COLO829 (cell line): ENCODE results near the gene ZFAND4.
"Not testable (repeated sequence)": the region's sequence is repeated elsewhere in the genome, so short reads cannot be mapped to it uniquely, and the experiment has no call there.

ENCODE experiments used
- DNase-seq: peaks from one replicate; pipeline ENCODE4 v3.0.0; 2012; ENCODE audit warnings: low spot score

Gene ZFAND4

DNA sequence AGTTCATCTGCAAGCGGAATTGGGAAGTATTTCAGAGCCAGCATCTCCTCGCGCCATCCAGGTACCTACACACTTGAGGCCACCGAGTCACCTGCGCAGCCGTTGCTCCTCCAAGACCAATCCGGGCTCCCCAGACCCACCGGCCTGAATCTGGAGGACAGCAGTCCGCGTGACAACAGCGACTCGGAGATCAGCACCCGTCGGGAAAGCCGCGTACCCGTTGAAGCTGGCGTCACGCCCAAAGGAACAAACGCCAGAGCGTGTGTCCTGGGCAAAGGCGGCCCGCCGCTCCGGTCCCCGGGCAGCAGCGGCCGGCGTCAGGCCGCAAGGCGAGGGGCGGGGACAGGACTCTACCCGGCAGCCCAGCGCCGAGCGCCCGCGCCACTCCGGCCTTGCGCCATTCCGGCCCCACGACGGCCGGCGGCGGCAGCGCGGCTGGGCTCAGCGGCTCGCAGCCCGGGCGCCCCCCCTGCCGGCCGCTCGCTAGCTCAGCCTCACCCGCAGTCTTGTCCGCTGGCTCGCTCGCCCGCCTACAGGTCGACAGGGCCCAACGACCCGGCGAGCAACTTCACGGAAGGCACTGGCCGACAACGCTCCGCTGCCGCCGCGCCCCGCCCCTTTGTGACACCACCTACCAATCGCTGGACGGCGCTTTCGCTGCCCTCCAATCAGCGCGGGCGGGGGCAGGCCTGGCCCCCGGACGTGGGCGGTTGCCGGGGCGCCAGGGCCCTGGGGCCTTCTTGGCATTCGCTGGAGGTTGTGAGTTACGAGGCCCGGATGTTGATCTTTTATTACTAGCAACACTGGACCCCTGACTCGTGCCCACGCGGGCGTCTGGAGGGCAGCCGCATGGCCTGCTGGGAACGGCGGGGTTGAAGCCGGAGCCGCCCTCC lies at the start of gene ZFAND4:
Gene ZFAND4, minus strand, starts transcription at position 592 of the 893 bp plus-strand sequence. CDS start 9,047 bp downstream, outside the sequence.
- peak; percentile 83 for DNase-seq

DNA sequence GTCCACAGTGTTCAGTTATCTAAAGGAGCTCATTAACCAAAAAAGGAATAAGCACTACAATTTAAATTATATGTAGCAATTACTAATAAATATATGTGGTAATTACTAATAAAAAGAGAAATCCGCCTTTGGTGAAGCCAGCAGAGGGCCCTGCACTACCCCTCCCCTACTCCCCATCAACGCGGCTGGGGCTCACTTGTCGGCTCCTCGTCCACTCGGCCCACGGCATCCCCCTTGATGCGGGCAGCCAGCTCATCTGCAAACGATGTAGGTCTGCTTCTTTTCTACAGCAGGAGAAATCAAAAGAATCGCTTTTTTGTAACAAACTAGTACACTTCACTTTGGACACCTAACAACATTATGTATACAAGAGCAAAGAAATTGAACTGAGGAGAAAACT lies 48.9 kb upstream of the ZFAND4 start:
- DNase-seq = not testable (repeated sequence)

DNA sequence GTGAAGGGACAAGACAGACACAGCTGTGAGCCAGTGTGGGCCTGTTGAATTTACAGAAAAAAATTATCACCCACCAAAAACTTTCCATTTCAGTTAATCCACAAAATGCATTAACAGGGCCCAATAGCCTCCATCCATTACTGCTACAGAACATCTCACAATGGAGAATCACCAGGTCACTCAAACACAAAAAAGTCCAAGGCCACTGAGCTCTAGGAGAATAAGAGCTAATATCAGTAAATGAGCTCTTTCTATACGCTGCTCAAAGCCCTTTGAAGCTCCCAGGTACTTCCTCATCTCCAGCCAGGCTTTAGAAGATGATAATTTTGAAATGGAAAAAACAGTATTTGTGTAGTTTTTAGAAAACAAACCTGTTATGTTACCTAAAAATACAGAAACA lies 45.1 kb upstream of the ZFAND4 start:
- not testable (repeated sequence) for DNase-seq

DNA sequence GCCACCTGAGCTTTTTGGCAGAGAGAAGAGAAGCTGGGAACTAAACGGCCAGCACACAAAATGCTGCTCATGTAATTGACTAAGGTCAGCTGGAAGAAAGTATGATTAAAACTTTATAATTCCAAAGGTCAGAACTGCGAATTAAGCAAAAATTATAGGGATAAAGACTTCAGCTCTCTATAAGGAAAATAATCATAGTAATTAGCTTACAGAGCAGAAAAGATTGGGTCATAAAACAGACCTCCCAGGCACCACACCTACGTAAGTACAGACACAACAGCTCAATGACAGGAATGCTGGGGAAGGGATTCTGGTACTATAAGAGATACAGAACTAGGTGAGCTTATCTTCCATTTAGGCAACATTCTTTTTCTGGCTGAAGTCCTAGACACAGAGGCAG lies 44.5 kb upstream of the ZFAND4 start:
- not testable (repeated sequence) for DNase-seq

DNA sequence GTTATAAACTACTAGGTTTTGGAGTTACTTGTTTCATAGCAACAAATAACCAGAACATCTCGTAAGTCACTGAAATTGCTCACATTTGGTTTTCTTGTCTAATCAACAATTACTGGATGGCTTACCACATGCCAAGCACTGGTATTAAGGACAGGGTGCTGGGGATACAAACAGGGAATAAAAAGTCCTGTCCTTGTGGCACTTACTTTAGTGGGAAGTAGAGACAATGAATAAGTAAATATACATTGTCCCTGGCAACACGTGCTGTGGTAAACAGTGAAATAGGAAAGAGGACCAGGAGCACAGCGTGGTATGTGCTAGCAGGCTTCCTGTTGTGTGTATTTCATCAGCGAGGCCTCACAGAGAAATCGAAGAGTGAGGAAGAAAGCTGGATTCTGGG lies 38.7 kb upstream of the ZFAND4 start:
- DNase-seq = not testable (repeated sequence)

DNA sequence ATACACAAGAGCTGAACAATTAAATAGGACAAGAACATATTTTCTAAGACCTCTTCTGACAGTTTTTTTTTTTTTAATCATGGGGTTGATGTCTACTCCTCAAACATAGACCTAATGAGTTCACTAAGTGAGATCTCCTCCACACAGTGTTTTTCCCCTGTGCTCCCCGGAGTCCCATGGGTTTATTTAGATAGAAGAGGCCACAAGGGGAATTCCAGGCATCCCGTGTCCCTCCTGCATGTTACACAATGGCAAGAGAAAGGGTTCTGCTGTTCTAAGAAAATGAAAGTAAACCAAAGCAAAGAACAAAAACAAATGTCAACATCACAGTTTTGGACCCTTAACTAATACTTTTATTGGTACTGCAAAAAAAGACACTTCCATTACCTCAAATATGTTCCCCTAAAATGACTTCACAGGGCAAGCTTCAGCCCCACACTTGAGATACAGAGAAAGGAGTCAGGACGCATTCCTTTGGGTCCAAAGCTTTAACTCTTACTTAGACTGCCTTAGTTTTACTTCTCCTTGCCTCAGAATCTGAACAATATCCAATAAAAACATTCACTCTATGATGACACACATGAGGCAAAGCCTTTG lies 37.7 kb upstream of the ZFAND4 start:
- DNase-seq = not testable (repeated sequence)

DNA sequence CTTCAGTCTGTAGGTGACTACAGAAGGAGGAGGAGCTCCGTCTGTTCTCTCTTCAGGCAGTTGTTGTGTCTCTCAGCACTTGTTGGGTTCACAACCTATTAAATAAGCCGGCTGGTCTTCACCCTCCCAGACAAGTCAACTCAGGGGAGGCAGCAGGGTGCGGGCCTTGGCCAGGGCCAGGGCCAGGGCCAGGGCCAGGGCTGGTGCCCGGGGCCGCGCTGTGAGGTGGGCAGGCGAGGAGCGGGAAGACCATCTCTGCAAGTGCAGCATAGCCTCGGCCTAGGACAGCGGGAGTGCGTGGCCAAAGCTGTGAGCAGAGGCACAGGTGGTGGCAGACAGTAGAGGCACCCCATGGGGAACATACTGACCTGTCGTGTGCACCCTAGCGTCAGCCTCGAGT lies 5.9 kb upstream of the ZFAND4 start:
- not testable (repeated sequence) for DNase-seq

DNA sequence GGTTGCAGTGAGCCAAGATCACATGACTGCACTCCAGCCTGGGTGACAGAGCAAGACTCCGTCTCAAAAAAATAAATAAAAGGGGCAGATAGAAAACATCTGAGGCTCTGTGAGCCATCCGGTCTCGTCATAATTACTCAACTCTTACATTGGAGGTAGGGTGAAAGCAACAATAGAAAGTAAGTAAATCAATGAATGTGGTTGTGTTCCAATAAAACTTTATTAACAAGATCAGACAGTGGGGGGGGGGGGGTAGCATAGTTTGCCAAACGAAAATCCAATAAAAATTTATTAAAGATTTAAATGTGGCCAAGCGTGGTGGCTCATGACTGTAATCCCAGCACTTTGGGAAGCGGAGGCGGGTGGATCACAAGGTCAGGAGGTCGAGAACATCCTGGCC lies 2.8 kb upstream of the ZFAND4 start:
- no peak for DNase-seq

DNA sequence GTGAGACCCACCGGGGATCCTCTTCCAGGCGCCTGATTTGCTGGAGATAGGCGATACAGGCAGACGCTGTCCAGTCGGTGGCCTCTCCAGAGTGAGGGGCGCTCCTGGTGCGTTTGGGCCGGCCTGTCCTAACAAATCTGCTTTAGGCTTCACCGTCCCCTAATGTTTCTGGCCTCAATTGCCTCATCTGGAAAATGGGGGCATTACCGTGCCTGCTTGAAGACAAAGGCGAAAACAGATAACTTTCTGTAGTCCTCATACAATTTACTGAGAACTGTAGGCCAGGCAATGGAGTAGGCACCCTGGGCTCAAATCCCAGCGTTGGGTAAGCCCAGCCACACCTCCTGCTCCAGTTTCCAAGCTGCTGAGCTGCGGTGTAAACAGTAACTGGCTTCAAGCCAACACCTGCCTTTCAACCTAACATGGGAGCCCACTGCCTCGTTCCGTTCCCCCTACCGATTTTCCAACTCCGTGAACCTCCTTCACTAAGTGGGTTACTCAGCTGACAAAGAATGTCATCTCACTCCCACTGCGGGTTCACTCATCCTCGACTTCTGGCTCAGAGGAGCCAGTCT lies 589 bp upstream of the ZFAND4 start:
- DNase-seq = no peak

DNA sequence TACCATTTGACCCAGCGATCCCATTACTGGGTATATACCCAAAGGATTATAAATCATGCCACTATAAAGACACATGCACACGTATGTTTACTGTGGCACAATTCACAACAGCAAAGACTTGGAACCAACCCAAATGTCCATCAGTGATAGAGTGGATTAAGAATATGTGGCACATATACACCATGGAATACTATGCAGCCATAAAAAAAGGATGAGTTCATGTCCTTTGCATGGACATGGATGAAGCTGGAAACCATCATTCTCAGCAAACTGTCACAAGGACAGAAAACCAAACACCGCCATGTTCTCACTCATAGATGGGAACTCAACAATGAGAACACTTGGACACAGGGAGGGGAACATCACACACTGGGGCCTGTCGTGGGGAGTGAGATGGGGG lies 1.3 kb downstream of the ZFAND4 start:
- DNase-seq = not testable (repeated sequence)

DNA sequence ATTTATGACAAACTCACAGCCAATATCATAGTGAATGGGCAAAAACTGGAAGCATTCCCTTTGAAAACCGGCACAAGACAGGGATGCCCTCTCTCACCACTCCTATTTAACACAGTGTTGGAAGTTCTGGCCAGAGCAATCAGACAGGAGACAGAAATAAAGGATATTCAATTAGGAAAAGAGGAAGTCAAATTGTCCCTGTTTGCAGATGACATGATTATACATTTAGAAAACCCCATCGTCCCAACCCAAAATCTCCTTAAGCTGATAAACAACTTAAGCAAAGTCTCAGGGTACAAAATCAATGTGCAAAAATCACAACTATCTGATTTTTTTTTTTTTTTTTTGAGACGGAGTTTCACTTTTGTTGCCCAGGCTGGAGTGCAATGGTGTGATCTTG lies 2.7 kb downstream of the ZFAND4 start:
- not testable (repeated sequence) for DNase-seq

DNA sequence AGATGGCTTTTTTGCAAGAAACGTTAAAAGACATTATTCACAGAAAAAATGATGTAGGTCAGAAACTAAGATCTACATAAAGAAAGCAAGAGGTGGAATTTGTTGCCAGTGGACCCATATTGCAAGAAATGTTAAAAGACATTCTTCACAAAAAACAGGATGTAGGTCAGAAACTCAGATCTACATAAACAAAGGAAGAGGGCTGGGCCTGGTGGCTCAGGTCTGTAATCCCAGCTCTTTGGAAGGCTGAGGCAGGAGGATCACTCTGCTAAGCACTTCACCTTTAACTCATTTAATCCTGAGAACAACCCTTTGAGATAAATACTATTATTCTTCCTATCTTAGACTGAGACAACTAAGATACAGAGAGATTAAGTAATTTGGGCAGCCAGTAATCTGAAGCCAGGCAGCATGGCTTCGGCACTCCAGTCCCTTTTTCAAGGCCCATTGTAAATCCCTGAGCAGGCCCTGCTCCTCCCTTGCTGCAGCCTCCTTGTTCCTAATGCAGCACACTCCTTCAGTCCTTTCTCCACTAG lies 11.6 kb downstream of the ZFAND4 start:
- DNase-seq = no peak

DNA sequence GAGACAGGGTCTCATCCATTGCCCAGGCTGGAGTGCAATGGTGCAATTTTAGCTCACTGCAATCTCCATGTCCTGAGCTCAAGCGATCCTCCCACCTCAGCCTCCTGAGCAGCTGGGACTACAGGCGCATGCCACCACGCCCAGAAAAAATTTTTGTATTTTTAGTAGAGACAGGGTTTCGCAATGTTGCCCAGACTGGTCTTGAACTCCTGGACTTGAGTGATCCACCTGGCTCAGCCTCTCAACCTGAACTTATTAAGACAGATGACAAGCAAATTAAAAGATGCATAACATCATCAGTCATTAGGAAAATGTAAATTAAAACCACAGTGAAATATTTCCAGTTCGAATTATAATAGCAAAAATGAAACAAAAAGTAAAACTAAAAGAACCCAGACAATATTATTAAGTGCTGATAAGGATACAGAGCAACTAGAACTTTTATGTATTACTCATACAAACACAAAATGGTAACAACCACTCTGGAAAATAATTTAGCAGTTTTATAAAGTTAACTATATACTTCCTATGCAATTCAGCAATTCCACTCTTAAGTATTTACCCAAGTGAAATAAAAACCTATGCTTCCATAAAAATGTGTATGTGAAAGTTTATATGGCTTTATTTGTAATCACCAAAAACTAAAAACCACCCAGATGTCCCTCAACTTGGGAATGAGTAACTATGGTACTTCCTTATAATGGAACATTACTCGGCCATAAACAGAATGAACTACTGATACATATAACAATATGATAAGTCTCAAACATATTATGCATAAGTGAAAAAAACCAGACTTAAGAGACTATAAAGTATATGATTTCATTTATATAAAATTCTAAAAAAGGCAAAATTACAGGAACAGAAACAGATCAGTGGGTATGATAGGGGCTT lies 15.3 kb downstream of the ZFAND4 start:
- DNase-seq = no peak

DNA sequence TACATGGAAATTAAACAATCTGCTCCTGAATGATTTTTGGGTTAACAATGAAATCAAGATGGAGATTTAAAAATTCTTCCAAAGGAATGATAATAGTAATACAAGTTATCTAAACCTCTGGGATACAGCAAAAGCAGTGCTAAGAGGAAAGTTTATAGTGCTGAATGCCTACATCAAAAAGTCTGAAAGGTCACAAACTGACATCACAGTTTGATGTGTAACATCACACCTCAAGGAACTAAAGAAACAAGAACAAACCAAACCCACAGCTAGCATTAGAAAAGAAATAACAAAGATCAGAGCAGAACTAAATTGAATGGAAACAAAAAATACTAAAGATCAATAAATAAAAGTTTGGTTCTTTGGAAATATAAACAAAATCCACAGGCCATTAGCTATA lies 17.4 kb downstream of the ZFAND4 start:
- no peak for DNase-seq

DNA sequence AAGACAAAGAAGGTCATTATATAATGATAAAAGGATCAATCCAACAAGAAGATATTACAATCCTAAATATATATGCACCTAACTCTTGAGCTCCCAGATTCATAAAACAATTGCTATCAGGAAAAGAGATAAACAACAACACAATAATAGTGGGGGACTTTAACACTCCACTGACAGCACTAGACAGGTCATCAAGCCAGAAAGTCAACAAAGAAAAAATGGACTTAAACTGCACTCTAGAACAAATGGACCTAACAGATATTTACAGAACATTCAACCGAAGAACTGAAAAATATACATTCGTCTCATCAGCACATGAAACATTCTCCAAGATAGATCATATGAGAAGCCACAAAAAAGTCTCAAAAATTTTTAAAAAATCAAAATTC lies 17.8 kb downstream of the ZFAND4 start:
- DNase-seq = not testable (repeated sequence)

DNA sequence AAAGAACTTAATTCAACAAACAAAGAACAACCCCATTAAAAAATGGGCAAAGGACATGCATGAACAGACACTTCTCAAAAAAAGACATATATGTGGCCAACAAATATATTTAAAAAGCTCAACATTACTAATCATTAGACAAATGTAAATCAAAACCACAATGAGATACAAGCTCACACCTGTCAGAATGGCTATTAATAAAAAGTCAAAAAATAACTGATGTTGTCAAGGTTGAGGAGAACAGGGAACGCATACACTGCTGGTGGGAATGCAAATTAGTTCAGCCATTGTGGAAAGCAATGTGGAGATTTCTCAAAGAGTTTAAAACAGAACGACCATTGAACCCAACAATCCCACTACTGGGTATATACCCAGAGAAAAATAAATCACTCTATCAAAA lies 19.1 kb downstream of the ZFAND4 start:
- DNase-seq = no peak

DNA sequence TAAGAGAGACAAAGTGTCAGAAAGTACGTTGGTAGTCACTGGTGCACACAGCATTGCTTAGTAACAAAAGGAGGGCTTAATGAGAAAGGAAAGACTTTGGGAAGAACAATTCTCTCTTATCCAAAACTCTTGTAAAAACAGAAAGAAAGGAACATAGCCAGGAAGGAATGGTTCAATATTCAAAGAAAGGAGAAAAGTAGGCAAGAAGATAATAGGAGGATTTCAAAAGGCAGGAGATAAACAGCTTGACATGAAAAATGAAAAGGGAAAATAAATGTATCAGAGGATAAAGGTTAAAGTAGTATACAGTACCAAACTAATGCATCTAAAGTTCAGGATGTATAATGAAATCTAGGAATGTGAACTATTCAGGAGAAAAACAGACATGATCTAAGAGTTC lies 20.1 kb downstream of the ZFAND4 start:
- DNase-seq = no peak

DNA sequence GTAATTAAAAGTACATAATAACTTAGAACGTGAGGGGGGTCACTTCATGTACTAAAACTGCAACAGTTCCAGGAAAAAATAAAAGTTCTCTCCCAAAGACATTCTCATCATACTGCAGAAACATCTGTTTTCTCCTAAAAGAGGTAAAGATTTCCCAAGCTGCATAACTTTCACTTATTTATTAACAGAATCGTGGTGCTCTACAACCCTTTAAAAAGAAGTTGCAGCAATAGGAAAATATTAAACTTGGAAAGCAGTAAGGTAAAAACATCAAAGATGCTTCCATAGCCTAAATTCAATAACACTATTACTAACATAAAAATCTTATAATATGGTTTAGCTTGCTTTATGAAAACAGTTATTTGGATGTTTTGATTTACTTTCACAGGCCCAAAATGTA lies 23.3 kb downstream of the ZFAND4 start:
- no peak for DNase-seq

DNA sequence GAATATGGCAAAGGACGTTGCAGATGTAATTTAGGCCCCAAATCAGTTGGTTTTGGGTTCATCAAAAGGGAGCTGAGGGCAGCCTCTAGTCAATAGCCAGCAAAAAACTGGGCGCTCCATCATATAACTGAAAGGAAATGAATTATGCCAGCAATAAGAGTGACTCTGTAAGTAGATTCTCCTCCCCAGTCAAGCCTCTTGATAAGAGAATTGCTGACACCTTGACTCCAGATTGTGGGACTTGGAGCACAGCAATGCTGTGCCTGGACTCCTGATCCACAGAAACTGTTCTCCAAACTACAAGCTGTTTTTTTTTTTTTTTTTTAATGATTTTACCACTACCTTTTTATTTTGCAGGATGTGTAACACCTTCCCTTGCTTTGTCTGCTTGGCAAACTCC lies 25.5 kb downstream of the ZFAND4 start:
- no peak for DNase-seq

DNA sequence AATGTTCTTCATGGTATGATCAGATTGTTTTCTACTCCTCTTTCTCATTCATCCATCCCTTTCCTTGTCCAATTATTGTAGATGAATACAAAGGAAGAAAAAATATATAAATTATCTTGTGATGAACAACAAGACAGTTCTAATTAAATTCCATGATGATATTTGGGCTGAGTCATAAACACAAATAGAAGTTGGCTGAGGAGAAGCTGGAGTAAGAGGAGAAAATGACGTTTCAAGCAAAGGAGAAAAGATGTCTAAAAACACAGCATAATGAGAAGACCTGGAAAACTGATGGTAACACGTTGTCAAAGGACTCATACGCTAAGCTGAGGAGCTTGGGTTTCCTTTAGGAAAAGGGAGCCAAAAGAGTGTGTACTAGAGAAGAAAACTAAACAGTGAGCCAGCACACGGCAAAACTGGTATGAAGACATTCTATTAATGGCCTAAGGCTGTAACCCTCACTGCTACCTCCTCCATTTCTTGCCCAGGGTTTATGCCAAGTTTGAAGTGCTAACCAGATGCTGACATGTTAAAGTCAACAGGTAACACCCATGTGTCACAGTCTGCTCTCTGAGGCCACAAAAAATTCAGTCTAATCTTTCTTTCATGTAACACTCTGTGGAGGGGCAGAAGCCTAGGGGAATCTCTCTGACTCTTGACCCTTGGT lies 26.1 kb downstream of the ZFAND4 start:
- DNase-seq = no peak

DNA sequence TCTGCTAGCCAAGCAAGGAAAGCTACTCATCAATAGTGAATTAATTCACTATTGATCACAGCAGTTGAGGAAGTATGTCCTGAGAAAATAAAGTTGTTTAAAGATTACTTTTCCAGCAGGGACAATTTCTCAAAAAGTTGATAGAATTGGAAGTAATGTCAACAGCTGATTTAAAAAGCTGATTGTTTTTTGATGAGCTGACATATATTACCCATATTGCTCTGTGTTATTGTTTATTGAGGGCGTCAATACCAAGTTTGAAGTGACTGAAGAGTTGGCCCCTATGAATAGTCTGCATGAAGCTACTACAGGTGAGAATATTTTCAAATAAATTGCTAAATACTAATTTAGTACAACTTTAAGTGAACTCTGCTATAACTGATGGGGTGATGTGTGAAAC lies 28.0 kb downstream of the ZFAND4 start:
- DNase-seq = no peak
